ENCODE data around the gene PLXNA1.

DNA sequence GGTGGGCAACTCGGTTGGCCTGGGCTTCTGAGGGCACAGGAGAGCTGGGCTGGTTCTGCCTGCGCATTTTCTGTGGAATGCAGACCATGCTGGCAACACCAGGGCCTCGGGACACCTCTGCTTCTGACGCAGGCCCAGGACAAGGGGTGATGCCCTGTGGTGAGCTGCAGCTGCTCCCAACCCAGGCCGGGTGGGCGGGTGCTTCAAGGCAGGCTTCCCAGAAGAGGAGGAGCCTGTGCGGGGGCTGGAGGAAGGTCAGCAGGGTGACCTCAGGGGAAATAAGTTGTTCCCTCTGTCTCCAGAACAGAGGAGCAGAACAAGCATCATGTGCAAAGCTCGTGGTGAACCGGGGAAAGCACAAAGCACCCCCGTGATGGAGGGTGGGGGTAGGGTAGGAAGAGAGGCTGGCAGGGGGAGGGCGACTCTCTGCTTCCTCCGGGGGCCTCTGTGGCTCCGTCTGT, 11.0 kb upstream of the PLXNA1 start:
- TF ChIP-seq CTCF (IDR thresholded peaks at IDR 0.05 in 2 of 3, conservative IDR thresholded peaks at IDR 0.05 in 1 of 3; ENCODE audit: borderline replicate concordance in 1 of 3, insufficient read depth in 1 of 3, low read depth in 2 of 3, low read length in 2 of 3) (no peak), ZFX (IDR thresholded peaks at IDR 0.05) (no peak), POLR2AphosphoS5 (IDR thresholded peaks at IDR 0.05; ENCODE audit: low read depth, low read length) (no peak), SIN3A (IDR thresholded peaks at IDR 0.05; ENCODE audit: low read depth) (no peak), TCF7L2 (IDR thresholded peaks at IDR 0.05; ENCODE audit: borderline replicate concordance, extremely low read depth, insufficient read depth, insufficient read length) (no peak), POLR2A (IDR thresholded peaks at IDR 0.05; ENCODE audit: borderline replicate concordance, extremely low read depth, insufficient read depth, insufficient read length) (no peak), JUND (IDR thresholded peaks at IDR 0.05) (no peak), CEBPB (IDR thresholded peaks at IDR 0.05; ENCODE audit: low read depth) (no peak), EZH2phosphoT487 (IDR thresholded peaks at IDR 0.05; ENCODE audit: borderline replicate concordance) (no peak)
